Keratinocyte (primary cell): Measurements from ENCODE around the gene GRHPR. TPM values are rescaled to one million over a fixed set of nuclear protein-coding genes. Genes with fewer than 3 reads are reported as not detected.

Source experiments
- DNase-seq: peaks from one replicate; pipeline ENCODE4 v3.0.0-alpha.2; 2011; ENCODE audit warnings: low read depth, missing footprints, low spot score
- FAIRE-seq: peaks from 2 replicates; lab custom pipeline; 2011; peaks lifted over from hg19 to GRCh38; lab: Jason Lieb, UNC
- H2AFZ ChIP-seq: 2 replicates; pipeline ENCODE4 v1.6.0; 2012; ENCODE audit warnings: low read length, control low read depth, inconsistent platforms; ENCODE audit not compliant: control insufficient read depth
- H3K27ac ChIP-seq: 2 replicates; pipeline ENCODE4 v1.5.1; 2011; ENCODE audit warnings: low read length; ENCODE audit not compliant: control insufficient read depth, insufficient read depth
- H3K27me3 ChIP-seq: 3 replicates; pipeline ENCODE4 v1.6.0; 2011; ENCODE audit warnings: low read length; ENCODE audit not compliant: control insufficient read depth, insufficient read depth; ENCODE audit errors: extremely low read depth
- H3K36me3 ChIP-seq, 2 experiments: 2 replicates in 1 of 2; 3 replicates in 1 of 2; pipeline ENCODE4 v1.5.1; 2011; ENCODE audit warnings: low read length in 2 of 2, mild to moderate bottlenecking in 1 of 2; ENCODE audit not compliant: control insufficient read depth in 2 of 2, insufficient read depth in 2 of 2; ENCODE audit errors: extremely low read depth in 1 of 2
- H3K4me1 ChIP-seq: 3 replicates; pipeline ENCODE4 v1.5.1; 2011; ENCODE audit warnings: low read length; ENCODE audit not compliant: control insufficient read depth, insufficient read depth; ENCODE audit errors: extremely low read depth
- H3K4me2 ChIP-seq: 3 replicates; pipeline ENCODE4 v1.6.0; 2011; ENCODE audit warnings: low read depth, low read length; ENCODE audit not compliant: control insufficient read depth, insufficient read depth; ENCODE audit errors: extremely low read depth
- H3K4me3 ChIP-seq, 3 experiments: fragments of 200-600 bp in 1 of 3; sonication (generic) in 1 of 3; 2 replicates in 2 of 3; 3 replicates in 1 of 3; pipeline ENCODE4 v1.5.1; 2011 to 2016; ENCODE audit warnings: low read length in 3 of 3, mild to moderate bottlenecking in 3 of 3, control low read depth in 2 of 3, inconsistent platforms in 1 of 3, low read depth in 1 of 3, mixed read lengths in 1 of 3, mixed run types in 1 of 3, moderate library complexity in 1 of 3; ENCODE audit not compliant: control insufficient read depth in 2 of 3, insufficient read depth in 2 of 3; ENCODE audit errors: extremely low read depth in 1 of 3
- H3K79me2 ChIP-seq: 2 replicates; pipeline ENCODE4 v1.6.0; 2012; ENCODE audit warnings: low read length; ENCODE audit not compliant: control insufficient read depth, insufficient read depth
- H3K9ac ChIP-seq: 3 replicates; pipeline ENCODE4 v1.6.0; 2011; ENCODE audit warnings: low read length; ENCODE audit not compliant: control insufficient read depth, insufficient read depth; ENCODE audit errors: extremely low read depth
- H3K9me1 ChIP-seq: 3 replicates; pipeline ENCODE4 v1.6.0; 2011; ENCODE audit warnings: low read length; ENCODE audit not compliant: control insufficient read depth, insufficient read depth; ENCODE audit errors: extremely low read depth
- H3K9me3 ChIP-seq: 2 replicates; pipeline ENCODE4 v1.5.1; 2012; ENCODE audit warnings: low read depth, low read length; ENCODE audit not compliant: control insufficient read depth
- H4K20me1 ChIP-seq: 3 replicates; pipeline ENCODE4 v1.6.0; 2011; ENCODE audit warnings: low read length; ENCODE audit not compliant: control insufficient read depth, insufficient read depth; ENCODE audit errors: extremely low read depth
- EZH2 ChIP-seq: IDR thresholded peaks from one replicate; pipeline ENCODE4 v1.6.1; 2012; ENCODE audit warnings: inconsistent platforms, mild to moderate bottlenecking, low read length, moderate library complexity
- dilution Hi-C: fragments of 300-500 bp; cut with MboI; formaldehyde crosslinking; loops from one replicate; pipeline ENCODE4 v1.7.0; 2020; ENCODE audit warnings: low sequenced_read_pairs; ENCODE audit not compliant: extremely low pct_ligation_motif_present
- polyA plus RNA-seq, 5 experiments: library from polyadenylated mRNA; depleted of rRNA in 3 of 5; stranded (reverse) in 3 of 5; stranded (forward) in 1 of 5; unstranded in 1 of 5; fragments of >200 nt; gene quantifications; 1 replicate in 1 of 5; 2 replicates in 3 of 5; 3 replicates in 1 of 5; pipeline versions ENCODE4 v1.2.1 to v1.2.3, GENCODE V29; 2011 to 2012; ENCODE audit warnings: missing spikeins in 2 of 5, low read depth in 1 of 5, low replicate concordance in 1 of 5
- TF ChIP-seq, protein P1 (sequence below), 3 experiments: IDR thresholded peaks in 1 of 3; conservative IDR thresholded peaks in 1 of 3; optimal IDR thresholded peaks in 1 of 3; 2 replicates in 2 of 3; 3 replicates in 1 of 3; pipeline versions ENCODE3 to v1.5.1; 2011; ENCODE audit warnings: low read length in 3 of 3, mild to moderate bottlenecking in 3 of 3, moderate library complexity in 2 of 3, control low read depth in 1 of 3, inconsistent platforms in 1 of 3; ENCODE audit not compliant: insufficient read depth in 2 of 3; ENCODE audit errors: extremely low read depth in 1 of 3

GRHPR gene
- polyA plus RNA-seq, 1 donor (not counting 4 experiments of a cell fraction or from before 2014, with no cell fraction given) = 116 TPM

- Histone ChIP-seq H3K4me1 (peaks cover 26% of the 10 kb centered on the region), H3K27me3 (no peaks in the 10 kb centered on the region), H2AFZ (no peak overlapping the region), H3K36me3 (peaks cover 5 to 10% of the 10 kb centered on the region in 2 experiments), H4K20me1 (peaks cover 17% of the 10 kb centered on the region), H3K9ac (no peak overlapping the region), H3K9me1 (peaks cover 4% of the 10 kb centered on the region), H3K4me2 (no peak overlapping the region), H3K27ac (no peak overlapping the region), H3K79me2 (peaks cover 72% of the 10 kb centered on the region), H3K4me3 (no peak overlapping the region), H3K9me3 (no peaks in the 10 kb centered on the region)
- DNase-seq (no peak), FAIRE-seq (no peak)
- TF ChIP-seq EZH2 = no peak
- TF ChIP-seq, protein P1, sequence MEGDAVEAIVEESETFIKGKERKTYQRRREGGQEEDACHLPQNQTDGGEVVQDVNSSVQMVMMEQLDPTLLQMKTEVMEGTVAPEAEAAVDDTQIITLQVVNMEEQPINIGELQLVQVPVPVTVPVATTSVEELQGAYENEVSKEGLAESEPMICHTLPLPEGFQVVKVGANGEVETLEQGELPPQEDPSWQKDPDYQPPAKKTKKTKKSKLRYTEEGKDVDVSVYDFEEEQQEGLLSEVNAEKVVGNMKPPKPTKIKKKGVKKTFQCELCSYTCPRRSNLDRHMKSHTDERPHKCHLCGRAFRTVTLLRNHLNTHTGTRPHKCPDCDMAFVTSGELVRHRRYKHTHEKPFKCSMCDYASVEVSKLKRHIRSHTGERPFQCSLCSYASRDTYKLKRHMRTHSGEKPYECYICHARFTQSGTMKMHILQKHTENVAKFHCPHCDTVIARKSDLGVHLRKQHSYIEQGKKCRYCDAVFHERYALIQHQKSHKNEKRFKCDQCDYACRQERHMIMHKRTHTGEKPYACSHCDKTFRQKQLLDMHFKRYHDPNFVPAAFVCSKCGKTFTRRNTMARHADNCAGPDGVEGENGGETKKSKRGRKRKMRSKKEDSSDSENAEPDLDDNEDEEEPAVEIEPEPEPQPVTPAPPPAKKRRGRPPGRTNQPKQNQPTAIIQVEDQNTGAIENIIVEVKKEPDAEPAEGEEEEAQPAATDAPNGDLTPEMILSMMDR (optimal IDR thresholded peaks at IDR 0.05 in 1 of 3, IDR thresholded peaks at IDR 0.05 in 1 of 3, conservative IDR thresholded peaks at IDR 0.05 in 1 of 3; ENCODE audit: extremely low read depth in 1 of 3, insufficient read depth in 2 of 3, low read length in 3 of 3) = no peak
- dilution Hi-C loops = no loop called here
Measured at GRCh38 chr9:37452611-37453010, 30.1 kb downstream of the GRHPR start.

DNA sequence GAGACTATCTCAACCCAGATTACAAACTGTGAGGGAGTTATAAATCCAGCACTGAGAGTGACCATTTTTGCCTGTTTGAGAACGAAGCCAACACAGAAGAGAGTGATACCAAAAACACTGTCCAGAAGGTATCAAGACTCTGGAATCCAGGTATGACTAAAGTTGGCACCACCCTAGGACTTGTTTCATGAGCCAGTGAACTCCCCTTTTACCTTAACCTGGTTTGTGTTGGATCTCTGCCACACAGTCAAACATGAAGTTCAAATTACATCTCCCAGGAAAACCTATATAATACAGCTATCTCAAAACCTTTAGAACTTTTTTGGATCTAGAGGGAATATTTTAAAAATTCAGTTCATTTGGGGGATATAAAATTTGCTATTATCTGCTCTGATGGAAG, 31.3 kb downstream of the GRHPR start:
- no peak overlapping the region for H3K4me3 ChIP-seq
- no peak overlapping the region for H3K9ac ChIP-seq
- H3K79me2 ChIP-seq = peaks cover 78% of the 10 kb centered on the region
- no peak for FAIRE-seq
- H3K4me2 ChIP-seq = peak overlapping the region; percentile 40
- no peak overlapping the region for H3K27ac ChIP-seq
- TF ChIP-seq EZH2 = no peak
- TF ChIP-seq, protein P1 (optimal IDR thresholded peaks at IDR 0.05 in 1 of 3, IDR thresholded peaks at IDR 0.05 in 1 of 3, conservative IDR thresholded peaks at IDR 0.05 in 1 of 3; ENCODE audit: extremely low read depth in 1 of 3, insufficient read depth in 2 of 3, low read length in 3 of 3) = no peak
- peaks cover 26% of the 10 kb centered on the region for H3K4me1 ChIP-seq
- DNase-seq = no peak
- no peaks in the 10 kb centered on the region for H3K9me3 ChIP-seq
- H2AFZ ChIP-seq = no peak overlapping the region
- peaks cover 17% of the 10 kb centered on the region for H4K20me1 ChIP-seq
- dilution Hi-C loops = no loop called here
- H3K36me3 ChIP-seq = peaks cover 5 to 10% of the 10 kb centered on the region in 2 experiments
- H3K27me3 ChIP-seq = no peaks in the 10 kb centered on the region
- peaks cover 4% of the 10 kb centered on the region for H3K9me1 ChIP-seq
